Stimulated activated naive CD8-positive, alpha-beta T cell treated with anti-CD3 and anti-CD28 coated beads, Interleukin-15, Interleukin-2, amounts not matched to agents 100 ng/mL and 50 ng/mL, for 24 hours (primary cell): ENCODE data around the gene NCKAP5.

Experiments used
- H3K27ac Mint-ChIP-seq: one replicate; pipeline ENCODE4 v1.8.0; 2021; ENCODE audit warnings: mild to moderate bottlenecking, mixed read lengths
- H3K27me3 Mint-ChIP-seq: one replicate; pipeline ENCODE4 v1.8.0; 2021; ENCODE audit warnings: mixed read lengths
- H3K36me3 Mint-ChIP-seq: one replicate; pipeline ENCODE4 v1.8.0; 2021; ENCODE audit warnings: low read depth, mixed read lengths
- H3K4me1 Mint-ChIP-seq: one replicate; pipeline ENCODE4 v1.8.0; 2021; ENCODE audit warnings: low read depth, mixed read lengths
- H3K4me3 Mint-ChIP-seq: one replicate; pipeline ENCODE4 v1.8.0; 2021; ENCODE audit warnings: mild to moderate bottlenecking, mixed read lengths
- H3K9me3 Mint-ChIP-seq: one replicate; pipeline ENCODE4 v1.8.0; 2021; ENCODE audit warnings: mixed read lengths

NCKAP5 gene

GRCh38 chr2:132971310-132972061, 596.8 kb downstream of the NCKAP5 start:
- Mint-ChIP-seq H3K27me3 (no peaks in the 10 kb centered on the region), H3K4me1 (no peaks in the 10 kb centered on the region), H3K9me3 (no peaks in the 10 kb centered on the region), H3K36me3 (no peaks in the 10 kb centered on the region), H3K4me3 (no peak overlapping the region), H3K27ac (no peak overlapping the region)

- H3K27me3 Mint-ChIP-seq: no peaks in the 10 kb centered on the region
- H3K4me3 Mint-ChIP-seq: no peak overlapping the region
- no peak overlapping the region for H3K27ac Mint-ChIP-seq
- H3K4me1 Mint-ChIP-seq: no peaks in the 10 kb centered on the region
- no peaks in the 10 kb centered on the region for H3K36me3 Mint-ChIP-seq
- no peaks in the 10 kb centered on the region for H3K9me3 Mint-ChIP-seq
These were observed 598.8 kb downstream of the NCKAP5 start for GRCh38 chr2:132969371-132969985.

- Mint-ChIP-seq H3K27me3 (no peaks in the 10 kb centered on the region), H3K4me3 (no peak overlapping the region), H3K4me1 (no peaks in the 10 kb centered on the region), H3K27ac (no peak overlapping the region), H3K36me3 (no peaks in the 10 kb centered on the region), H3K9me3 (no peaks in the 10 kb centered on the region)
These were observed 602.8 kb downstream of the NCKAP5 start for GRCh38 chr2:132965460-132965859.

- no peaks in the 10 kb centered on the region for H3K9me3 Mint-ChIP-seq
- no peaks in the 10 kb centered on the region for H3K4me1 Mint-ChIP-seq
- no peak overlapping the region for H3K4me3 Mint-ChIP-seq
- H3K27me3 Mint-ChIP-seq: no peaks in the 10 kb centered on the region
- no peaks in the 10 kb centered on the region for H3K36me3 Mint-ChIP-seq
- no peak overlapping the region for H3K27ac Mint-ChIP-seq
These were observed 605.1 kb downstream of the NCKAP5 start for GRCh38 chr2:132963161-132963560.

GRCh38 chr2:132958887-132959286, 609.4 kb downstream of the NCKAP5 start:
- no peaks in the 10 kb centered on the region for H3K4me1 Mint-ChIP-seq
- H3K4me3 Mint-ChIP-seq: no peak overlapping the region
- peaks cover 7% of the 10 kb centered on the region for H3K9me3 Mint-ChIP-seq
- no peak overlapping the region for H3K27ac Mint-ChIP-seq
- H3K27me3 Mint-ChIP-seq: no peaks in the 10 kb centered on the region
- no peaks in the 10 kb centered on the region for H3K36me3 Mint-ChIP-seq

GRCh38 chr2:132955871-132956615, 612.2 kb downstream of the NCKAP5 start:
- no peaks in the 10 kb centered on the region for H3K4me1 Mint-ChIP-seq
- no peaks in the 10 kb centered on the region for H3K27me3 Mint-ChIP-seq
- H3K9me3 Mint-ChIP-seq: peaks cover 11% of the 10 kb centered on the region
- H3K27ac Mint-ChIP-seq: no peak overlapping the region
- no peaks in the 10 kb centered on the region for H3K36me3 Mint-ChIP-seq
- no peak overlapping the region for H3K4me3 Mint-ChIP-seq

GRCh38 chr2:132953771-132954170, 614.5 kb downstream of the NCKAP5 start:
- H3K9me3 Mint-ChIP-seq: peaks cover 11% of the 10 kb centered on the region
- no peak overlapping the region for H3K27ac Mint-ChIP-seq
- no peak overlapping the region for H3K4me3 Mint-ChIP-seq
- H3K36me3 Mint-ChIP-seq: no peaks in the 10 kb centered on the region
- no peaks in the 10 kb centered on the region for H3K4me1 Mint-ChIP-seq
- H3K27me3 Mint-ChIP-seq: no peaks in the 10 kb centered on the region

- Mint-ChIP-seq H3K4me1 (no peaks in the 10 kb centered on the region), H3K9me3 (peaks cover 4% of the 10 kb centered on the region), H3K4me3 (no peak overlapping the region), H3K27ac (no peak overlapping the region), H3K36me3 (no peaks in the 10 kb centered on the region), H3K27me3 (no peaks in the 10 kb centered on the region)
These were observed 617.1 kb downstream of the NCKAP5 start for GRCh38 chr2:132951008-132951714.

GRCh38 chr2:132949108-132949507, 619.2 kb downstream of the NCKAP5 start:
- Mint-ChIP-seq H3K36me3 (no peaks in the 10 kb centered on the region), H3K4me3 (no peak overlapping the region), H3K27me3 (no peaks in the 10 kb centered on the region), H3K27ac (no peak overlapping the region), H3K9me3 (peaks cover 10% of the 10 kb centered on the region), H3K4me1 (no peaks in the 10 kb centered on the region)

GRCh38 chr2:132948211-132948610, 620.1 kb downstream of the NCKAP5 start:
- Mint-ChIP-seq H3K36me3 (no peaks in the 10 kb centered on the region), H3K4me3 (no peak overlapping the region)

GRCh38 chr2:132943829-132944228, 624.4 kb downstream of the NCKAP5 start:
- no peaks in the 10 kb centered on the region for H3K4me1 Mint-ChIP-seq
- H3K27me3 Mint-ChIP-seq: no peaks in the 10 kb centered on the region
- H3K36me3 Mint-ChIP-seq: no peaks in the 10 kb centered on the region
- peaks cover 10% of the 10 kb centered on the region for H3K9me3 Mint-ChIP-seq
- peak overlapping the region; percentile 18 for H3K27ac Mint-ChIP-seq
- no peak overlapping the region for H3K4me3 Mint-ChIP-seq

More at GRCh38 chr2:132948211-132948610, 620.1 kb downstream of the NCKAP5 start:
- Mint-ChIP-seq H3K27ac (no peak overlapping the region), H3K9me3 (peaks cover 10% of the 10 kb centered on the region), H3K4me1 (no peaks in the 10 kb centered on the region), H3K27me3 (no peaks in the 10 kb centered on the region)

GRCh38 chr2:132941296-132942020, 626.8 kb downstream of the NCKAP5 start:
- Mint-ChIP-seq H3K27ac (no peak overlapping the region), H3K36me3 (no peaks in the 10 kb centered on the region), H3K27me3 (no peaks in the 10 kb centered on the region), H3K4me3 (no peak overlapping the region), H3K4me1 (no peaks in the 10 kb centered on the region), H3K9me3 (peaks cover 10% of the 10 kb centered on the region)

GRCh38 chr2:132937629-132938028, 630.6 kb downstream of the NCKAP5 start:
- Mint-ChIP-seq H3K27ac (no peak overlapping the region), H3K36me3 (no peaks in the 10 kb centered on the region), H3K4me3 (no peak overlapping the region), H3K27me3 (no peaks in the 10 kb centered on the region), H3K4me1 (no peaks in the 10 kb centered on the region), H3K9me3 (no peaks in the 10 kb centered on the region)

GRCh38 chr2:132936791-132937190, 631.5 kb downstream of the NCKAP5 start:
- H3K36me3 Mint-ChIP-seq: no peaks in the 10 kb centered on the region
- H3K4me1 Mint-ChIP-seq: no peaks in the 10 kb centered on the region
- no peaks in the 10 kb centered on the region for H3K9me3 Mint-ChIP-seq
- H3K27me3 Mint-ChIP-seq: no peaks in the 10 kb centered on the region
- no peak overlapping the region for H3K4me3 Mint-ChIP-seq
- no peak overlapping the region for H3K27ac Mint-ChIP-seq
